Hematopoietic multipotent progenitor cell (in vitro differentiated cells): ENCODE measurements around the gene ARAP2. TPM values are rescaled to one million over a fixed set of nuclear protein-coding genes. Genes with fewer than 3 reads are reported as not detected.

Experiments used
- DNase-seq, 3 donors: peaks; one replicate each; pipeline ENCODE4 v3.0.0-alpha.2; 2011 to 2015; ENCODE audit warnings: low read depth in 2 of 3, low spot score in 2 of 3
- total RNA-seq: library from RNA; depleted of rRNA; stranded (reverse); fragments of >200 nt; gene quantifications from one replicate; pipeline ENCODE4 v1.2.3, GENCODE V29; 2012

The ARAP2 gene
- total RNA-seq, 1 donor = 11.0 TPM

GRCh38 chr4:36053930-36054329 is 190.4 kb downstream of the ARAP2 start:
- DNase-seq = no peak

- no peak for DNase-seq
Measured at GRCh38 chr4:36051634-36052033, 192.7 kb downstream of the ARAP2 start.

- DNase-seq = no peak
Measured at GRCh38 chr4:36046026-36046425, 198.3 kb downstream of the ARAP2 start.

GRCh38 chr4:36043901-36044300 is 200.4 kb downstream of the ARAP2 start:
- DNase-seq = no peak

GRCh38 chr4:36043241-36043640 is 201.1 kb downstream of the ARAP2 start:
- DNase-seq = no peak

GRCh38 chr4:36042122-36042970 is 202.0 kb downstream of the ARAP2 start:
- DNase-seq = no peak

GRCh38 chr4:36041340-36041739 is 203.0 kb downstream of the ARAP2 start:
- no peak for DNase-seq

GRCh38 chr4:36039026-36039425 is 205.3 kb downstream of the ARAP2 start:
- DNase-seq = no peak

GRCh38 chr4:36038491-36038890 is 205.8 kb downstream of the ARAP2 start:
- no peak for DNase-seq

GRCh38 chr4:36037127-36037526 is 207.2 kb downstream of the ARAP2 start:
- no peak for DNase-seq

GRCh38 chr4:36029951-36030350 is 214.4 kb downstream of the ARAP2 start:
- no peak for DNase-seq

- no peak for DNase-seq
Measured at GRCh38 chr4:36027203-36027602, 217.1 kb downstream of the ARAP2 start.

- no peak for DNase-seq
Measured at GRCh38 chr4:36026348-36026880, 217.9 kb downstream of the ARAP2 start.

GRCh38 chr4:36024901-36025660 is 219.2 kb downstream of the ARAP2 start:
- no peak for DNase-seq

- DNase-seq = no peak
Measured at GRCh38 chr4:36020351-36020750, 224.0 kb downstream of the ARAP2 start.

Other genes with a start within 250 kb of the ARAP2 start
- gene DTHD1, start 37.1 kb upstream of the ARAP2 start, total RNA-seq = not detected